DND-41 (cell line): ENCODE measurements around the gene MAPKBP1.

ENCODE experiments used
- EZH2 ChIP-seq: IDR thresholded peaks from 3 replicates; pipeline ENCODE4 v1.6.1; 2012; ENCODE audit warnings: borderline replicate concordance, low read depth, mild to moderate bottlenecking, moderate library complexity, low read length, inconsistent platforms; ENCODE audit not compliant: severe bottlenecking
- TF ChIP-seq, protein P1 (sequence below): IDR thresholded peaks from 2 replicates; pipeline ENCODE4 v1.5.1; 2012; ENCODE audit warnings: borderline replicate concordance, low read length, moderate library complexity, mild to moderate bottlenecking; ENCODE audit not compliant: poor library complexity, severe bottlenecking; ENCODE audit errors: extremely low read depth

DNA sequence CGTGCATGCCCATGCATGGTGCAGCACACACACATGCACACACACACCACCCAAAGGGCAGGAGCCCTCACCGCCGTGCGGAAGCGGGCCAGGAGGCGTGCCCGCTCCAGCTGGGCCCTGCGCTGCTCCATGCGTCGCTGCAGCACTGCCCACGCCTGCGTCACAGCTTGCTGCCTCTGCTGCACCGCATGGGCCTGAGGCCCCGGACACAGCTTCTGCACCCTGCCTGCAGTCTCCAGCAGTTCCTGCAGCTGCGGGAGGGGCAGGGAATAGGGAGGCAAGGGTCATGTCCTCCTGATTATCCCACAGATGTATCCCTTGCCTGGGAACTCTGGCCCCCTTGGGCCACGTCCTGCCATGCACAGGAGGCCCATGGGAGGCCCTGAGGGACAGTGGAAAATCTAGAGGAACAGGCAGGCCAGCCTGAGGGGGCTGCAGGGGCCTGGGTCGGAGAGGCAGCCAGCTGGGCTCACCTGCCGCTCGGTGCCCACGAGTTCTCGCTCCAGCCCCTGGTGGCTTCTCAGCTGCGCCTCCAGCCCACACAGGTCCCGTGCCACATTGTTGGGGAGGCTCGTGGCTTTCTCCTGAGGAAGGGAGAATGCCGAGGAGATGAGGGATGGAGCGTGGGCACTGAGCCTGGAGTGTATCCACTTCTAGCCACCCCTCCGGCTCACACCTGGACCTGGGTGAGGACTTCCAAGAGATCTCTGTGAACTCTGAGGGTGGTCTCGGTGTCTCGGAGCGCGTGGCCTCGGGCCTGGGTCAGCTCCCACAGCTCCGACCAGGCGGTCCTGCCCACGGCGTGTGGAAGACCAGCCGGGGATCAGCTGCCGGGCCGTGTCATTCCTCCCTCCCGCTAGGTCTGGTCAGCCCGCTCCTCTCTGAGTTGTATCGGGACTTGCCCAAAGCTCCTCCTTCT lies 95.7 kb downstream of the MAPKBP1 start:
- TF ChIP-seq, protein P1, sequence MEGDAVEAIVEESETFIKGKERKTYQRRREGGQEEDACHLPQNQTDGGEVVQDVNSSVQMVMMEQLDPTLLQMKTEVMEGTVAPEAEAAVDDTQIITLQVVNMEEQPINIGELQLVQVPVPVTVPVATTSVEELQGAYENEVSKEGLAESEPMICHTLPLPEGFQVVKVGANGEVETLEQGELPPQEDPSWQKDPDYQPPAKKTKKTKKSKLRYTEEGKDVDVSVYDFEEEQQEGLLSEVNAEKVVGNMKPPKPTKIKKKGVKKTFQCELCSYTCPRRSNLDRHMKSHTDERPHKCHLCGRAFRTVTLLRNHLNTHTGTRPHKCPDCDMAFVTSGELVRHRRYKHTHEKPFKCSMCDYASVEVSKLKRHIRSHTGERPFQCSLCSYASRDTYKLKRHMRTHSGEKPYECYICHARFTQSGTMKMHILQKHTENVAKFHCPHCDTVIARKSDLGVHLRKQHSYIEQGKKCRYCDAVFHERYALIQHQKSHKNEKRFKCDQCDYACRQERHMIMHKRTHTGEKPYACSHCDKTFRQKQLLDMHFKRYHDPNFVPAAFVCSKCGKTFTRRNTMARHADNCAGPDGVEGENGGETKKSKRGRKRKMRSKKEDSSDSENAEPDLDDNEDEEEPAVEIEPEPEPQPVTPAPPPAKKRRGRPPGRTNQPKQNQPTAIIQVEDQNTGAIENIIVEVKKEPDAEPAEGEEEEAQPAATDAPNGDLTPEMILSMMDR = no peak
- TF ChIP-seq EZH2 = no peak
